IMR-90 (cell line): ENCODE data around the gene TANK.

ENCODE experiments used
- CTCF ChIP-seq: conservative IDR thresholded peaks from 2 replicates; pipeline ENCODE4 v1.5.1; 2012; ENCODE audit warnings: mild to moderate bottlenecking, low read depth, low read length, improper control_type of control experiment
- MXI1 ChIP-seq: IDR thresholded peaks from 2 replicates; pipeline ENCODE4 v1.6.1; 2012; ENCODE audit warnings: low read depth, mild to moderate bottlenecking, low read length, moderate library complexity, borderline replicate concordance

- TF ChIP-seq CTCF (no peak), MXI1 (no peak)
Measured at GRCh38 chr2:161124201-161124600, 36.0 kb upstream of the TANK start.
